Adrenal gland (tissue), 12 donors: ENCODE results near the gene MOB1B. TPM values are rescaled to one million over a fixed set of nuclear protein-coding genes. Genes with fewer than 3 reads are reported as not detected.

Source experiments
- DNase-seq, 7 donors: peaks; one replicate each; pipeline ENCODE4 v3.0.0-alpha.2; 2019 to 2020
- H3K27ac ChIP-seq, 5 donors: fragments of 200-600 bp; sonication (generic) in 4 of 5; 1 replicate in 3 of 5; 2 replicates in 2 of 5; pipeline versions ENCODE4 v1.5.1 to v1.8.0; 2016 to 2020; ENCODE audit warnings: mild to moderate bottlenecking in 1 of 5
- H3K27me3 ChIP-seq: fragments of 200-600 bp; 2 replicates; pipeline ENCODE4 v1.8.0; 2021
- H3K36me3 ChIP-seq, 2 donors: fragments of 200-600 bp; replicated peaks in 1 of 2; 1 replicate in 1 of 2; 2 replicates in 1 of 2; pipeline versions ENCODE4 v1.5.1 to v1.8.0; 2018 to 2022
- H3K4me1 ChIP-seq, 2 donors: fragments of 200-600 bp; replicated peaks in 1 of 2; 1 replicate in 1 of 2; 2 replicates in 1 of 2; pipeline versions ENCODE4 v1.5.1 to v1.8.0; 2018 to 2021
- H3K4me3 ChIP-seq, 4 donors: fragments of 200-600 bp; sonication (generic) in 3 of 4; one replicate each; pipeline ENCODE4 v1.5.1; 2016 to 2018
- H3K9me3 ChIP-seq, 3 donors: fragments of 200-600 bp; sonication (generic) in 1 of 3; replicated peaks in 1 of 3; 1 replicate in 2 of 3; 2 replicates in 1 of 3; pipeline versions ENCODE4 v1.5.1 to v1.8.0; 2016 to 2021
- CTCF ChIP-seq, 6 experiments: fragments of 450-650 bp in 4 of 6; fragments of 200-600 bp in 2 of 6; sonication (generic) in 1 of 6; IDR thresholded peaks; 1 replicate in 5 of 6; 2 replicates in 1 of 6; pipeline versions ENCODE4 v1.5.1 to v1.8.0; 2016 to 2021; ENCODE audit warnings: antibody characterized with exemption in 6 of 6, mild to moderate bottlenecking in 2 of 6, moderate library complexity in 1 of 6
- POLR2A ChIP-seq, 2 donors: fragments of 450-650 bp; IDR thresholded peaks; one replicate each; pipeline ENCODE4 v1.6.1; 2017; ENCODE audit warnings: antibody characterized with exemption in 2 of 2, mild to moderate bottlenecking in 2 of 2, moderate library complexity in 1 of 2
- WGBS, 4 donors: extraction: QIAGEN DNeasy Blood & Tissue Kit in 2 of 4; methylation state at CpG; one replicate each; pipeline versions ENCODE4 v1.1.5 to v1.1.7; 2013 to 2017; 5-methylcytosine and 5-hydroxymethylcytosine counted together
- intact Hi-C, 2 donors: fragments of 100-400 bp; cut with DNase I; formaldehyde crosslinking; loops; one replicate each; pipeline versions ENCODE4 v1.14.1 to v1.15.0; 2022 to 2023
- polyA plus RNA-seq, 3 donors: library from polyadenylated mRNA; stranded (reverse); fragments of 200-250 nt in 2 of 3; fragments of 350-450 nt in 1 of 3; fragmentation: Illumina TruSeq in 1 of 3; extraction: RNeasy Lipid Tissue Mini Kit (QIAGEN cat#74804) in 1 of 3; gene quantifications; one replicate each; pipeline ENCODE4 v1.2.3, GENCODE V29; 2013 to 2014
- total RNA-seq, 9 donors: library from RNA; depleted of rRNA in 4 of 9; stranded (reverse); fragments of >200 nt in 4 of 9; fragments of 120-200 nt in 1 of 9; fragmentation: NEBNext Ultra II Directional in 1 of 9; extraction: Animal tissue kit (Norgen Biotek cat#: 25700) in 1 of 9; gene quantifications; one replicate each; pipeline versions ENCODE4 v1.1.0 to v1.2.4, GENCODE V29; 2013 to 2023
- donor health status: healthy with polysubstance abuse.
- donor health status: Bipolar disorder and iron deficiency.
- donor health status: DM: yes; HTN: yes; CAD: no.
- donor health status: DM: no; HTN: no; CAD: no.
- donor health status: DM: no; HTN: no; CAD: no.
- donor health status: DM: yes; HTN: yes; CAD: no.

MOB1B gene
- total and polyA plus RNA-seq, 12 donors: 3.5 to 25.4 (median 14.5) TPM

DNA sequence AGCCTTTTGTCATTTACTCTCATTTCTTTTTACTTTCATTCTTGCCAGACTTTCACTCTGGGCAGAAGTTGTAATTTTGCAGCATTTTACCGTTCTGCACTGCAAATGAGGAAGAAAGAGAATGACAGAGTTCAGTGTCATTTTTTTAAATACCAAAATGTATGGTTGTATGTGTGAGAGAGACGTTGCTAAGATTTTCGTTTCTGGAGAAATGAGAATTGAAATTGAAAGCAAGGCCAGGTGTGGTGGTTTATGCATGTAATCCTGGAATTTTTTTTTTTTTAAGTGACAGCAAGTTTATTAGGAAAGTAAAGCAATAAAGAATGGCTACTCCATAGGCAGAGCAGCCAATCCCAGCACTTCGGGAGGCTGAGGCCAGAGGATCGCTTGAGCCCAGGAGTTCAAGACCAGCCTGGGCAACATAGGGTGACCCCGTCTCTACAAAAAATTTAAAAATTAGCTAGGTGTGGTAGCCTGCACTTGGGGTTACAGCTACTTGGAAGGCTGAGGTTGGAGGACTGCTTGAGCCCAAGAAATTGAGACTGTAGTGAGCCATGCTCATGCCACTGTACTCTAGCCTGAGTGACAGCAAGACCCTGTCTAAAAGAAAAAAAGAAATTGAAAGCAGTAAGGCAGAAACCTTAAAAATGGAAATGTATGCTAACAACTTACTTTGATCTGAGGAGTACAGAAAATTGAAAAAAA, 104.2 kb downstream of the MOB1B start:
- H3K4me1 ChIP-seq: peaks cover 16 to 18% of the 10 kb centered on the region in 2 donors
- TF ChIP-seq CTCF (IDR thresholded peaks at IDR 0.05) (no peak), POLR2A (IDR thresholded peaks at IDR 0.05) (no peak)
- H3K27ac ChIP-seq: no peak overlapping the region
- no peak for DNase-seq
- 79 to 86% (median 84%) methylated on average over 6 of the region's 6 CpGs for WGBS, 4 donors
- no peaks in the 10 kb centered on the region for H3K9me3 ChIP-seq
- H3K27me3 ChIP-seq: no peaks in the 10 kb centered on the region
- no peaks in the 10 kb centered on the region for H3K36me3 ChIP-seq
- intact Hi-C loops: loop anchor here in 1 of 2 donors (10.0 kb wide), 1 partner anchor 362 kb away; no protein-coding TSS in a partner anchor
- H3K4me3 ChIP-seq: no peak overlapping the region

DNA sequence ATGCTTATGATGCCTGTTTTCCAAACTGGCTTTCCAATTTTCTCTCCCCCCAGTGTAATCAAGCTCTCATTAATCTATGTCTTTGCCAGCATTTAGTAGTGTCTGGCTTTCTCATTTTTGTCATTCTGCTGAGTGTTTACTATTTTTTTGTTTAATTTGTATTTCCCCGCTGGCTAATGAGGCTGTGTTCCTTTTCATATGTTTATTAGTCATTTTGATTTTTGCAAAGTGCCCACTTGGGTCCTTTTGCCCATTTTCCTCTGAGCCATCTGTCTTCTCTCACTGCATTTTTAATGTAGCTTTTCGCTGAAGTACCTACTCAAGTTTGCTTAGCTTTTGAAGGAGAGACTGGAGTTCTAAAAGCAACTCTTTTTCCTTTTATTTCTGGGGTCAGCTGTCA, 106.0 kb downstream of the MOB1B start:
- Histone ChIP-seq H3K36me3 (no peaks in the 10 kb centered on the region), H3K27me3 (no peaks in the 10 kb centered on the region), H3K9me3 (no peaks in the 10 kb centered on the region), H3K27ac (no peak overlapping the region), H3K4me3 (no peak overlapping the region), H3K4me1 (peaks cover 17 to 23% of the 10 kb centered on the region in 2 donors)
- no peak for DNase-seq
- TF ChIP-seq POLR2A (IDR thresholded peaks at IDR 0.05) (no peak), CTCF (IDR thresholded peaks at IDR 0.05) (no peak)
- intact Hi-C loops: loop anchor here in 1 of 2 donors (10.0 kb wide), 1 partner anchor 363 kb away; no protein-coding TSS in a partner anchor
- WGBS, 4 donors: 93 to 100% (median 98%) methylated on average over 2 of the region's 2 CpGs

GRCh38 chr4:71009086-71009485, 106.9 kb downstream of the MOB1B start:
- no peak for DNase-seq
- Histone ChIP-seq H3K27me3 (no peaks in the 10 kb centered on the region), H3K4me3 (no peak overlapping the region), H3K27ac (no peak overlapping the region), H3K4me1 (peaks cover 17 to 23% of the 10 kb centered on the region in 2 donors), H3K9me3 (no peaks in the 10 kb centered on the region), H3K36me3 (no peaks in the 10 kb centered on the region)
- 59 to 66% (median 62%) methylated on average over 3 of the region's 3 CpGs for WGBS, 4 donors
- intact Hi-C loops: loop anchor here in 1 of 2 donors (10.0 kb wide), 1 partner anchor 364 kb away; no protein-coding TSS in a partner anchor
- no peak for TF ChIP-seq POLR2A (IDR thresholded peaks at IDR 0.05)
- no peak for TF ChIP-seq CTCF (IDR thresholded peaks at IDR 0.05)

- TF ChIP-seq CTCF (IDR thresholded peaks at IDR 0.05) (peak; percentile 37 to 84 (median 60)), POLR2A (IDR thresholded peaks at IDR 0.05) (no peak)
- Histone ChIP-seq H3K27me3 (no peaks in the 10 kb centered on the region), H3K4me3 (no peak overlapping the region), H3K36me3 (no peaks in the 10 kb centered on the region), H3K27ac (peak overlapping the region in 1 of 5 donors; percentile 17), H3K4me1 (peaks cover 17 to 23% of the 10 kb centered on the region in 2 donors), H3K9me3 (no peaks in the 10 kb centered on the region)
- intact Hi-C loops: loop anchor here in 1 of 2 donors (10.0 kb wide), 1 partner anchor 365 kb away; no protein-coding TSS in a partner anchor
- DNase-seq: no peak
- 6 to 8% (median 7%) methylated on average over 3 of the region's 3 CpGs for WGBS, 4 donors
These were observed 107.9 kb downstream of the MOB1B start for GRCh38 chr4:71009890-71010588.
